Stimulated activated CD4-positive, alpha-beta T cell treated with anti-CD3 and anti-CD28 coated beads, Interleukin-2, amount 100 ng/mL, for 48 hours (primary cell): ENCODE data around the gene FEM1C.
"Not testable (repeated sequence)": the region's sequence is repeated elsewhere in the genome, so short reads cannot be mapped to it uniquely, and the experiment has no call there.

Source experiments
- DNase-seq, 2 donors: peaks; one replicate each; pipeline ENCODE4 v3.0.0-alpha.2; 2020

Gene FEM1C

GRCh38 chr5:115516372-115516771 lies 28.2 kb downstream of the FEM1C start:
- DNase-seq: no peak

DNA sequence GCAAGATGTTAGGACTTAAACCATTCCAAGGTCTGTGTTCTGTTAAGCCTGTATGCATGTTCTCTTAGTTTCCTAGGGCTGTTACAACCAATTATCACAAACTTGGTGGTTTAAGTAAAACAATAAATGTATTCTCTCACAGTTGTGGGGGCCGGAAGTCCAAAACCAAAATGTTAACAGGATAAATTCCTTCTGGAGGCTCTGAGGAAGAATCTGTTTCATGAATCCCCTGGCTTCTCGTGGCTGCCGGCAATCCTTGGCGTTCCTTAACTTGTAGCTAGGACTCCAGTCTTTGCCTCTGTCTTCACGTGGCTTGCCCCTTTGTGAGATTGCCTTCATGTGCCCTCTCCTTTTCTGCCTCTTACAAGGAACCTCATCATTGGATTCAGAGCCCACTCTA lies 30.4 kb downstream of the FEM1C start:
- DNase-seq: no peak

DNA sequence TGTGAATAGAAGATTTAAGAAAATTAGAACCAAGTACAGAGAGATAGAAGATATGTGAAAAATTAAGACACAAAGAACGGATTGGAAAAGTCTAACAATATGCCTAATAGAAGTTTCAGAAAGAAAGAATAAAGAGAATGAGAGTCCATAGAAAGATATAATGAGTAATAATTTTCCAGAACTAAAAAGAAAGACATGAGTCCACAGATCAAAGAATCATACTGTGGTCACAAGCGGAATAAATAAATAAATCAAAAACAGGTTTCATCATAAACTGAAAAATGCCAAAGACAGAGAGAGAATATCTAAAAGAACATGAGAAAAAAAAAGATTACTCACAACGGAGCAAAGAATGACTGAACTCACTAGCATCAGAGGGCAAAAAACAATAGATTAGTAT lies 32.9 kb downstream of the FEM1C start:
- no peak for DNase-seq

DNA sequence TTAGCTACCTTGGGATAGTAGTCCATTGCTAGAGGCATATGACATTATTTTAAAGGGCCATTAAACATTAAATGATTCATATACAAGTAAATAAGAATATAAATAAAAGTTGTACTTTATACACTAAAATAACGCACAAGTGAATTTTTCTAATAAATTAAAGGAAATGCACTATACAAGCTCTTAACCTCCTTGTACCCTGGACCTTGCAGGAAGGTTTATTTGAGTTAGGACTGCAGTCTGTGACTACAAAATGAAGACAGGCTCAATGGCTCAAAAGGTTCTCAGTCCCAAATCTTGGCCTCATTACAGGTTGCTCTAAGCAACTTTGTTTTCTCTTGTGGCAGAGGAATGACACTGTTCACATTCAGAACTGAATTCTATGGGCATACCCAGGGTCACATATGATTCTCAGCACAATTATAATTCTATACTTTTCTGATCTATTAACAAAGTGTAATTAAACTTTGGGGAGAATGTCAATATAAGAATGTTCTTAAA lies 34.4 kb downstream of the FEM1C start:
- DNase-seq: no peak

GRCh38 chr5:115509547-115509946 lies 35.0 kb downstream of the FEM1C start:
- no peak for DNase-seq

DNA sequence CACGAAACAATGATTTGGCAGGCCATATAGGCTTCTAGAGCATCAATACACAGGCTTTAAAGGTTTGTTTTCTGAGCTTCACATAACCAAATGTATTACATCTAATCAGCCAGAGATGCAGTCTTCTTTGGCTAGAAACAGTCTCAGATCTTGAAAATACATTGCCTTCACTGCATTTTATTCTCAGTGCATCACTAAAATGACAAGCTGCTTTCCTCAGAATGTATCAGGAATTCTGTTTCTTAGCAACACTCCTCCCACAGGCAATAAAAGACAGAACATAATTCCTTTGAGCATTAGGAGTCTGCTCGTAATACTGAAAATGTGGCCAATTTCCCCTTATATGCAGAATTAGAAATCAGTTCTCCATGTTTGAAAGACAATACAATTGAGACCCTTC lies 36.9 kb downstream of the FEM1C start:
- no peak for DNase-seq

DNA sequence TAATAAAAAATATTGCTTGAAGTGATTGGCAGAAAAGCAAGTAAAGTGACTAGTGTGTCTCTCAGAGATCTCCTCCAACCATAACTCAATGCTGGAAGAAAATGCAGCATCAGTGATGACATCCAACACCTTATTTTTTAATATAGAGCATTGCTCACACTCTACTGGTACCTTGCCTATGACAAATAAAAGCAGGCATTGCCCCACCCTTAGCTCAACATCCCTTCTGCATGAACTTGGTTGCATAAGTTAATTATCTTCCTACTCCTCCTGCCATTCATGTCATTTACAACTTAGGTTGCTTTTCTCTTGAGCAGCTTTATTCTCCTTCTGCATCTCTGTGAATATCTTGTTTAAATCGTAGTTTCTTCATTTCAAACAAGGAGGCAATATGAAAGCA lies 41.2 kb downstream of the FEM1C start:
- no peak for DNase-seq

GRCh38 chr5:115501464-115502210 lies 42.9 kb downstream of the FEM1C start:
- no peak for DNase-seq

GRCh38 chr5:115500225-115500624 lies 44.4 kb downstream of the FEM1C start:
- no peak for DNase-seq

- DNase-seq: no peak
Measured at GRCh38 chr5:115496936-115497576, 47.5 kb downstream of the FEM1C start.

GRCh38 chr5:115494570-115495289 lies 49.8 kb downstream of the FEM1C start:
- no peak for DNase-seq

GRCh38 chr5:115490596-115490995 lies 54.0 kb downstream of the FEM1C start:
- no peak for DNase-seq

DNA sequence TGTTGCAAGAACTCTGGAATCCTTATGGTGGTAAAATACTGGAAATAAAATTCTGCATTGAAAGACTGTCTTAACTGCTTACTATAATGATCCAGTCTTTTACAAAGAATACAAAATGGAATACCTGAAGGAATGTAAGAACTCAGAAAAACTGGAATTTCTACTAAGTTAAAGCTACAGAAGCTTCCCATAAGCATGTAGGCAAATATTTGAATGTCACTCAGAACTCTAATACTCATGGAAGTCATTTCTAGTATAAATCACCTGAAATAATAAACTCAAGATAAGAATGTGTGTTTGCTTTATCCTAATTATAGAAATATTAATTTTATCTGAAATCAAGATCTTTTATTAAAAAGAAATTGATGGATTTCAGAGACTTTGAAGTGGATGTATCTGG lies 54.8 kb downstream of the FEM1C start:
- DNase-seq: no peak

- peak; percentile 3 for DNase-seq
Measured at GRCh38 chr5:115487756-115488155, 56.8 kb downstream of the FEM1C start.

GRCh38 chr5:115487168-115487567 lies 57.4 kb downstream of the FEM1C start:
- DNase-seq: no peak

DNA sequence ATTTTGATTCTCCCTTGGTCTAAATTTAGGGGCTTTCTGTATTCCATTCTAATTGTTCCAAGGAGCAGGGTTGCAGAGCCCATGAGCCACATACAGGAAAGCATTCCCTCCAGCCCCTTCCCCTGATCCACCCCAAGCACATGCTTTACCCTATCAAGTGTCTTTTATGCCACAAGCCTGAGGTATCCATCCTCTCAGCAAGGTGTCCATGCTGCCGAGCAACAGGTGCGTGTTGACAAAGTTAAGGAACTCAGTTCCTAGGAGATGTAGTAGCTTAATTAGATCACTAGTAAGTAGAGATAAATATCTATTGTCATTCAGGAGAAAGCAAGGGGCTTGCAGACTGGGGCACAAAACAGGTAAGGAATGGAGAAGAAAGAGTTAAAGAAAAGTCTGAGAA lies 57.8 kb downstream of the FEM1C start:
- DNase-seq: no peak

GRCh38 chr5:115484368-115484767 lies 60.2 kb downstream of the FEM1C start:
- no peak for DNase-seq

DNA sequence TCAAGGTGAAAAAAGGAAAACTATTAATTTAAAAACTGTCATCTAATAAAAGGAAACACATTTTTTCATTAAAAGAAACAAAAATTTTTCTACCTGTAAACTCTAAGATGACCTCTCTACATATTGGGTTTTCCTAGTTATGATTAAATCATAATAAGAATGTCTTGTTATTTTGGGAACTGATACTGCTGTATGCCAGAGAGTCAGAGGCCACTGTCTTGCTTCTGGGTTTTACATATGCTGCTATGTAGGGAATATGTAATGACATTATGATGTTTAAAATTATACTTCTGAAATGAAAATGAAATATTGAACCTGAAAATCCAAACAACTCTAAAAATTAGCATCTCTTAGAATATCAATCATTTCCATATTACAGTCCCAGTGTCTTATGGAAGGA lies 63.7 kb downstream of the FEM1C start:
- no peak for DNase-seq

DNA sequence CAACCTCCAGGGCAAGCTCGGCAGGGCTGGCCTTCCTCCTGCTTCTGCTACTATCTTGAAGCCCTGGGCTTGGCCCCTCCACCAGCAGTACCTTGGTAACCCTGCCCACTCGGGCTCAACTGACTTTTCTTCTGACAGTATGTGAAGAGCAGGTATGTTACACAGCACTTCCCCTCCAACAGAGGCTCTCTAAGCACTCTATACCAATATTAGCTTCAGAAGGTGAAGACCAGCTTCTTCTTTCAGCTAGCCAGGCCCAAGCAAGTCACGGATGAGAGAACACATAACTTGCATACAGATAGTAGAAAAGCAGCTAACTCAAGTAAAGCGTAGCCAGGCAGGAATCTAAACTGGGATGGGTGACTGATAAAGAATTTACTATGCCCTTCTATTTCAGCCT lies 64.3 kb downstream of the FEM1C start:
- no peak for DNase-seq

DNA sequence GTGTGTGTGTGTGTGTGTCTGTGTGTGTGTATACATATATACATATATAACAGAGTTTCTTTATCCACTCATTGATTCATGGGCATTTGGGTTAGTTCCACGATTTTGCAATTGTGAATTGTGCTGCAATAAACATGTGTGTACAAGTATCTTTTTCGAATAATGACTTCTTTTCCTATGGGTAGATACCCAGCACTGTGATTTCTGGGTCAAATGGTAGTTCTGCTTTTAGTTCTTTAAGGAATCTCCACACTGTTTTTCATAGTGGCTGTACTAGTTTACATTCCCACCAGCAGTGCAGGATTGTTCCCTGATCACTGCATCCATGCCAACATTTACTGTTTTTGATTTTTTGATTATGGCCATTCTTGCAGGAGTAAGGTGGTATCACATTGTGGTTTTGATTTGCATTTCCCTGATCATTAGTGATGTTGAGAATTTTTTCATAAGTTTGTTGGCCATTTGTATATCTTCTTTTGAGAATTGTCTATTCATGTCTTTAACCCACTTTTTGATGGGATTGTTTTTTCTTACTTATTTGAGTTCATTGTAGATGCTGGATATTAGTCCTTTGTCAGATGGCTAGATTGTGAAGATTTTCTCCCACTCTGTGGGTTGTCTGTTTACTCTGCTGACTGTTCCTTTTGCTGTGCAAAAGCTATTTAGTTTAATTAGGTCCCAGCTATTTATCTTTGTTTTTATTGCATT lies 65.3 kb downstream of the FEM1C start:
- DNase-seq: not testable (repeated sequence)

GRCh38 chr5:115478281-115478680 lies 66.3 kb downstream of the FEM1C start:
- DNase-seq: no peak

- no peak for DNase-seq
Measured at GRCh38 chr5:115477581-115477980, 67.0 kb downstream of the FEM1C start.

DNA sequence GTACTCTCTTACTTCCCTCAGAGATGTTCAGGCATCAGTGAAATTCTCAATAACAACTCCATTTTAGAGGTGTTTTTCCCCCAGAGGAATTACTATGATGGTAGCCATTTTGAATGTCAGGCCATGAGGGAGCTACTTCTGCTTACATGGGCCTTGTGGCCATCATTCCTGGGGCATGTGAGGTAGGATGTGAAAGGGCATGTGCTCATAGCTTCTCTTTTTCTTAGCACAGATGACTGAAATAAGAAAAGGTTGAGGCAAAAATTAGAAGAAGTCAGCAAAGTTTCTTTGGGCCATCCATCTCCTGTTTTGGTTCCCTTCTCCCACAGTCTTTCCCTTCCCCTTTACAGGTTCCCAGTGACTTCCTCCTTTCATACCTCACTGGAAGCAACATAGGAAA lies 68.8 kb downstream of the FEM1C start:
- no peak for DNase-seq
